ENCODE results near the gene MCM9. TPM values are rescaled to one million over a fixed set of nuclear protein-coding genes. Genes with fewer than 3 reads are reported as not detected.

The MCM9 gene
- total RNA-seq, 2 donors from 2014 or later: 13.6 to 24.8 TPM

DNA sequence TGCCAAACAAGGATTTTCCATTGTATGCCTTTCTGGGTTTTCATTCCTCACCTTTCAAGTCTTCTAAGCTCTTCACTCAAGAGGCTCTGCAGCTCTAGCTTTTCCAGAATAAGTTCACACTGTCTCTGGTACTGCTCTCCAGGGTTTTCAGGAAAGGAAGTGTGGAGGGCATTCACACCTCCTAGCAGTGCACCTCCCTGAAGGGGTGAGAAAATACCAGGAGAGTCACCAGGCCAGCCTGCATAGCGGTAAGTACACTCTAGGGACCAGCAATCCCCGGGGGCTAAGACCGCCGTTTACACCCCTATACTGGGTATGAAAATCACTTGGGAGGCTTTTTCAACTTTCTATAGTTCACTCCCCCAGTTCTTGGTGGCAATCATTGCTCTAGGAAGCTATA, 108.9 kb downstream of the MCM9 start:
- intact Hi-C loops (cut with DNase I): no loop called here
- Histone ChIP-seq H3K36me3 (peaks cover 0 to 7% of the 10 kb centered on the region in 2 donors), H3K4me1 (replicated peaks) (no peaks in the 10 kb centered on the region)

DNA sequence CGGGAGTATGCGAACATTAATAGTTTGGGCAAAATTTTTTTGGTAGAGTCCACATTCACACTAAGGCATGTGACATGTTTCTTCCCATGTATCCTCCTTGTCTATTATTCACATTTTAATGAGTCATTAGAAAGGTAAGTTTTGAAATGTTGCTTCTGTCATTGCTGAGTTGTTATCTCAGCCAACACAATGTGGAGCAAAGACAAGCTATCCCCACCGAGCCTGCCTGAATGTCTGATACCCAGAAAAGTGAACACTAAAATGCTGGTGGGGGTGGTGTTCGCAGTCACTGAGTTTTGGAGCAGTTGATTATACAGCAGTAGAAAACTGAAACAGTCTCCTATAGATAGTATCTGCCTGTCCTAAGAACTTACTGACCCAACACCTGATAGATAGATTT, 109.3 kb downstream of the MCM9 start:
- Histone ChIP-seq H3K9me3 (no peaks in the 10 kb centered on the region), H3K4me3 (no peak overlapping the region), H3K27ac (no peak overlapping the region), H3K27me3 (replicated peaks; ENCODE audit: insufficient read depth) (no peaks in the 10 kb centered on the region), H3K36me3 (peaks cover 0 to 7% of the 10 kb centered on the region in 2 donors), H3K4me1 (replicated peaks) (no peaks in the 10 kb centered on the region)
- no peak for DNase-seq (ENCODE audit: low spot score)
- TF ChIP-seq POLR2AphosphoS5 (IDR thresholded peaks at IDR 0.05) (no peak), POLR2A (IDR thresholded peaks at IDR 0.05) (no peak), CTCF (IDR thresholded peaks at IDR 0.05) (no peak)
- 97% methylated on average over 4 of the region's 4 CpGs for WGBS
- intact Hi-C loops (cut with DNase I): no loop called here

More for the DNA sequence above, 108.9 kb downstream of the MCM9 start:
- WGBS: 95% methylated on average over 4 of the region's 4 CpGs
- H3K9me3 ChIP-seq: no peaks in the 10 kb centered on the region
- H3K27me3 ChIP-seq (replicated peaks; ENCODE audit: insufficient read depth): no peaks in the 10 kb centered on the region
- H3K27ac ChIP-seq: no peak overlapping the region
- TF ChIP-seq POLR2AphosphoS5 (IDR thresholded peaks at IDR 0.05) (no peak), CTCF (IDR thresholded peaks at IDR 0.05) (no peak), POLR2A (IDR thresholded peaks at IDR 0.05) (no peak)
- no peak for DNase-seq (ENCODE audit: low spot score)
- no peak overlapping the region for H3K4me3 ChIP-seq

DNA sequence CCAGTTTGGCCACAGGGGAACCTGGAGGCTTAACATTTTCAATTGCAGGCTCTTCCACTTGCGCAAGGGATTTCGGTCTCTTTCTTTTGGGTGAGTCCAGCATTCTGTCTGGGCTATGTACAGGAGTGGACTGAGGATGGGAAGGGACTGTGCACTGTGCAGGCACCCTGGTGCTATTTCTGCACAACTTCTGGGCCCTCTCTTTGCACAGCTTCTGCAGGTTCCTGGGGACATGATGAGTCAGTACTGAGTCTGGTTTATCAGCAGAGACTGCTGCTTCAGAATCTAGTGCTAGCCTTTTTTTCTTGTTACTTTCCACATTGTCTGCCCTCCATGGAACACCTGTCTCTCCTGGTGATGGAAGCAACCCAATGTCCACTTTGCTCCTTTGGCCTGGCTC, 119.5 kb downstream of the MCM9 start:
- no peaks in the 10 kb centered on the region for H3K36me3 ChIP-seq
- intact Hi-C loops (cut with DNase I): no loop called here
- no peak overlapping the region for H3K27ac ChIP-seq
- no peaks in the 10 kb centered on the region for H3K9me3 ChIP-seq
- H3K4me3 ChIP-seq: no peak overlapping the region
- H3K27me3 ChIP-seq (replicated peaks; ENCODE audit: insufficient read depth): no peaks in the 10 kb centered on the region
- no peak for TF ChIP-seq POLR2A (IDR thresholded peaks at IDR 0.05)
- no peak for TF ChIP-seq POLR2AphosphoS5 (IDR thresholded peaks at IDR 0.05)
- no peak for TF ChIP-seq CTCF (IDR thresholded peaks at IDR 0.05)
- no peaks in the 10 kb centered on the region for H3K4me1 ChIP-seq (replicated peaks)
- DNase-seq (ENCODE audit: low spot score): no peak
- 94% methylated on average over 2 of the region's 2 CpGs for WGBS

- TF ChIP-seq POLR2AphosphoS5 (IDR thresholded peaks at IDR 0.05) (no peak), POLR2A (IDR thresholded peaks at IDR 0.05) (no peak), CTCF (IDR thresholded peaks at IDR 0.05) (no peak)
- H3K27me3 ChIP-seq (replicated peaks; ENCODE audit: insufficient read depth): no peaks in the 10 kb centered on the region
- H3K4me3 ChIP-seq: no peak overlapping the region
- H3K4me1 ChIP-seq (replicated peaks): no peaks in the 10 kb centered on the region
- no peaks in the 10 kb centered on the region for H3K9me3 ChIP-seq
- H3K36me3 ChIP-seq: no peaks in the 10 kb centered on the region
- H3K27ac ChIP-seq: no peak overlapping the region
- no peak for DNase-seq (ENCODE audit: low spot score)
- 80% methylated on average over 2 of the region's 2 CpGs for WGBS
- intact Hi-C loops (cut with DNase I): no loop called here
Observed at GRCh38 chr6:118813775-118814174, 121.2 kb downstream of the MCM9 start.

- Histone ChIP-seq H3K27ac (no peak overlapping the region), H3K27me3 (replicated peaks; ENCODE audit: insufficient read depth) (no peaks in the 10 kb centered on the region), H3K9me3 (no peaks in the 10 kb centered on the region), H3K4me1 (replicated peaks) (no peaks in the 10 kb centered on the region), H3K36me3 (no peaks in the 10 kb centered on the region), H3K4me3 (no peak overlapping the region)
- TF ChIP-seq POLR2A (IDR thresholded peaks at IDR 0.05) (no peak), CTCF (IDR thresholded peaks at IDR 0.05) (no peak), POLR2AphosphoS5 (IDR thresholded peaks at IDR 0.05) (no peak)
- WGBS: 97% methylated on average over 1 of the region's 1 CpG
- DNase-seq (ENCODE audit: low spot score): no peak
- intact Hi-C loops (cut with DNase I): no loop called here
Observed at GRCh38 chr6:118812970-118813369, 122.0 kb downstream of the MCM9 start.
